DND-41 (cell line): ENCODE measurements around the gene UCK2.

Experiments used
- CTCF ChIP-seq: IDR thresholded peaks from 2 replicates; pipeline ENCODE4 v1.5.1; 2012; ENCODE audit warnings: borderline replicate concordance, low read length, moderate library complexity, mild to moderate bottlenecking; ENCODE audit not compliant: poor library complexity, severe bottlenecking; ENCODE audit errors: extremely low read depth
- EZH2 ChIP-seq: IDR thresholded peaks from 3 replicates; pipeline ENCODE4 v1.6.1; 2012; ENCODE audit warnings: borderline replicate concordance, low read depth, mild to moderate bottlenecking, moderate library complexity, low read length, inconsistent platforms; ENCODE audit not compliant: severe bottlenecking

- TF ChIP-seq CTCF (no peak), EZH2 (no peak)
Measured at GRCh38 chr1:165799387-165799786, 28.0 kb upstream of the UCK2 start.
